Activated CD4-positive, alpha-beta T cell treated with anti-CD3 and anti-CD28 coated beads, Interleukin-2, amount 50 U/mL, for 4 hours (primary cell): Measurements from ENCODE around the gene PYGB.
"Not testable (repeated sequence)": the region's sequence is repeated elsewhere in the genome, so short reads cannot be mapped to it uniquely, and the experiment has no call there.

ENCODE experiments used
- DNase-seq, 2 experiments: peaks; one replicate each; pipeline ENCODE4 v3.0.0-alpha.2; 2020

Gene PYGB

DNA sequence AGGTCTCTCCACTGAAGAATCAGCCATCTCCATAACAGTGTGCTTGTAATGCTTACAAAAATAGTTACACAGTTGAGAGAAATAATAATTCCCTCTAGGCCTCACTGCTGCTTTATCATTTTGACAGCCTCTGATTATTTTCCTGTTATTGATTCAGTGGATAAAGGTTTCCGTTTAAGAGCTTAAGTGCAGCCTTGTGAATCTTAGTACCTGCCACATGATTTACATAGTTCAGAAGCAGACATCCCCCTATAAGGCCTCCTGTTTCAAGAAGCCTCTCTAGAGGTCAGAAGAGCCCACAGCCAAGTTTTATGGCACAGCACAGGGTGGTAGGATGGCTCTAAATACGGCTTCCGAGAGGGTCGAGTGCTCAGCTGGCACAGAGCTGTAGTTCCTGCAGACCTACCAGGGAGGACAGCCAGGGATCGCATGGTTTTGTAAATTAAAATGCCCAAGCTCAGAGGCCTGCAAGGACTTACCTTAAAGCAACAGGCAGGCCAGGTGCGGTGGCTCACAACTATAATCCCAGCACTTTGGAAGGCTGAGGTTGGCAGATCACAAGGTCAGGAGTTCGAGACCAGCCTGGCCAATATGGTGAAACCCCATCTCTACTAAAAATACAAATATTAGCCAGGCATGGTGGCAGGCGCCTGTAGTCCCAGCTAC, 17.6 kb upstream of the PYGB start:
- DNase-seq = no peak

DNA sequence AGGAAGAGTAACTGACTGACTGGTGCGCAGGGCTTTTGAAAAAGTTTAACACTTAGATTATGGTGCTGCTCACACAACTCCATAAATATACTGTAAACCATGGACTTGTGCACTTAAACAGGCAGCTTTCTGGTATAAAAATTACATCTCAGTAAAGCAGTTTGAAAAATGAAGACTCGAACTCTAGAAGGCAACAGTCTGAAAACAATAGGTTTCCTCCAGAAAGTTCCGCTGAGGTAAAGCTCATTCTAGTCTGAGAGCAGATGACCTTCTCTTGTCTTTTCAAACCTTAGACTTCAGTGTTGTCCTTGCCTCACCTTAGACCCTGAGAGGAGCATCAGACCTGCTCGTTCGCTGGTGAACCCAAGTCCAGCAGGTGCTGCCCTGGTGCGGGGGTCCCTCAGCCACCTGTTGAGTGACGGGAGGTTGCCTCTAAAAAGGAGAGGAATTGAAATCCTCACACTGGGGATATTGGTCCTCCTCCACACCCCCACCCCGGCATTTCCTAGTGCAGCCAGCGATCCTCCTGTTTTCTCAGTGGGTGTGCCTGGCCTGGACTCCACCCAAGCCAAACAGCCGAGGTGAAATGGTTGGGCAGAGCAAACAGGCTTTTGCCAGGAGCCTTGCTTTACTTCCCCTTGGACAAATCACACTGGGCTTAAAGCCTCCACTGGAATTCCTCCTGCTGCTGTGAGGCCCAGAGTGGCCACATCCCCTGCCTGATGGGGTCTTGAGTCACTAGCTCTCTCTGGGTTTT, 14.7 kb upstream of the PYGB start:
- DNase-seq = no peak

GRCh38 chr20:25234009-25234849, 13.7 kb upstream of the PYGB start:
- not testable (repeated sequence) for DNase-seq

DNA sequence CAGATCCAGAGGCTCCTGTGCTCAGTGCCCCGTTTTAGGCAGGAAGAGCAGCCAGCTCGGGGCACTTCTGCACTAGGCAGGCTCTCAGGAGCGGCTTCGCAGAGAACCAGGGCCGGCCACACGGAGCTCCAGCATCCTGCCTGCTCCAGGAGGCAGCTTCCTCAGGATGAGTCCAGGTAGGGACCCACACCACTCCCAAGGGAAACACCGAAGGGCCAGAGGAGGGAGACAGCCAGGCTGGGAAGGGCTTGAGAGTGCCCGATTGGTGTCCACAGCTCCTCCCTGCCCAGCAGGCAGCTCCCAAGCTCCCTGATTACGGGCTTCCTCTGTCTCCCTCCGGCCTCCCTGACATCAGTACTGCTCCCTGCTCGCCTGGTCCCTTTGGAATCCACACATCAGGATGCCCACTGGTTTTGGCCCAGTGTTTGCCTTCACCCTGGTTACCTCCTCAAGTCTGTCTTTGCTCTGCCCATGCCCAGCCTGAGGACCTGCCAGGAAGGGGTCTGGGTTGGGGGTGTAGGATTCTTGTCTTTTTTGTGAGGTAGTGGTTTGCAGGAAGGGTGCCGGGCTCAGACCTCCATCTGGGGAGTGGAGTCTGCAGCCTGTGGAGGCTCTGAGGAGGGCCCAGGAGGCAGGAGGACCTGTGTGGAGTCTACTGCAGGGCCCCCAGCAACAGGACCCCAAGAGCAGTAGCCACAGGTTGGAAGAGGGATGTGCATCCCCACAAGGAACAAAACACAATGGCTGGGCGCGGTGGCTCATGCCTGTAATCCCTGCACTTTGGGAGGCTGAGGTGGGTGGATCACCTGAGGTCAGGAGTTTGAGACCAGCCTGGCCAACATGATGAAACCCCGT, 11.2 kb upstream of the PYGB start:
- no peak for DNase-seq

- peak; percentile 17 to 24 for DNase-seq
Measured at GRCh38 chr20:25237610-25238318, 10.1 kb upstream of the PYGB start.

DNA sequence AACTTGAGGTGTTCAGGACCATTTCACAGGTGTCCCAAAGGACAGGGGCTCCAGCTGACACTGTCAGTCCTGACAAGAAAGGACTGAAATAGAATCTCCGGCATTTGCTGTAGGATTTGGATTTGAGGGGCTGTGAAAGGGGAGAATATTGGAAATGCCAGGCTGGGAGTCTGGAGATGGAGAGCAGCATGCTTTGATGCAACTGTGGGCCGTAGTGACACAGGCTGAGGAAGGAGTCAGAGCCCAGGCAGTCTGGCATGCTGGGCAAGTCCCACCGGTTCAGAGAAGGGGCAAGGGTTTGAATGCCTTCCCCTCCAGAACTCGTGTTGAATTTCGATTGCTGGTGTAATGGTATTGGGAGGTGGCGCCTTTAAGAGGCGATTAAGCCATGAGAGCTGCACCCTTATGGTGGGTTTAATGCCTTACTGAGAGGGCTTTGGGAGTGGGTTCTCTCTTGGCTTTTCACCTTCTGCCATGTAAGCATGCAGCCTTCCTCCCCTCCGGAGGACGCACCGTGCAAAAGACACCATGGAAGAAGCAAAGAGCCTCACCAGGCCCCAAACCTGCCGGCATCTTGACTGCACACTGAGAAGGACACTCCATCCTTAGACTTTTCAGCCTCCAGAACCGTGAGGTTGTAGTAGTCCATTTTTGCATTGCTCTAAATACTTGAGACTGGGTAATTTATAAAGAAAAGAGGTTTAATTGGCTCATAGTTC, 9.4 kb upstream of the PYGB start:
- DNase-seq = no peak

DNA sequence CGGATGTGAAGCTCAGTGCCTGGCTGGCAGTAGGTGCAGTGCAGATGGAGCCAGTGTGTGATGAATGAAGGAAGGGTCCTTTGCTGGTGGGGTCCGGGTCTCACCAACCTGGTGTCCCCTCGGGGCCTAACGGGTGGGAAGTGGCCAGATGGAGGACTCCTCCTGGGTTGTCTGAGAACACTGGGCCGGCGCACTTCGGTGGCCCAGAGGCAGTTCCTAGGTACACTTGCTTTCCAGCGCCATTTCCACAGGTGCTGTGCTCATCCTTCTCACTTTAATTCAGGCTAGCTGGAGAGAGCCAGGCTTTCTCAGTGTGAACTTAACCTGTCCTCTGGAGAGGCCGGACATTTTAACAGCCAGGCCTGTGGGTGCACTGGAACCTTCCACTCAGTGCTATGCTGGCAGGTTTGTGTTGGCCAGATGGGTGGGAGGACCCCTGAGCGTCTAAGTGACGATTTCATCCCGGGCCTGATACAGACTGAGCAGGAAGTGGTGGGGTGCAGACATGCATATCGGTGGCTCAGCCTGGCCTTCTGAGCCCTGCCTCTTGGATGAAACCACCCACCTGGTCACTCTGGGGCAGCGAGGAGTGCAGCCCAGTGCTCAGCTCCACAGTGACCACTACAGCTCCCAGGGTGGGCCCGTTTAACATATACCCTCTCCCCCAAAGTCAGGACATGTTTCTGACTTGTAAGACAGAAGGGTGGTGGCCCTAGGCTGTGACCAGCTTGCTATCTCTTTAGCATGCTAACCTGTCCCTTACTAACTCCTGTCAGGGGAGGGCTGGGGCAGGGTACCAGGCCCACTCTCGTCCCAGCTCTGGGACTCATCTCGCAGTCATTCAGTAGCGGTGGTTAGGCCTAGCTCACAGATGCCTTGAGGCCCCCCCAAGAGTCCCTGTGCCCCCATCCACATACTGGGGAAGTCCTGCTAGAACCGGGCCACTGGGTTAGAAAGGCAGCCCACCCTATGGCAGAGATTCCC, 8.2 kb upstream of the PYGB start:
- no peak for DNase-seq

DNA sequence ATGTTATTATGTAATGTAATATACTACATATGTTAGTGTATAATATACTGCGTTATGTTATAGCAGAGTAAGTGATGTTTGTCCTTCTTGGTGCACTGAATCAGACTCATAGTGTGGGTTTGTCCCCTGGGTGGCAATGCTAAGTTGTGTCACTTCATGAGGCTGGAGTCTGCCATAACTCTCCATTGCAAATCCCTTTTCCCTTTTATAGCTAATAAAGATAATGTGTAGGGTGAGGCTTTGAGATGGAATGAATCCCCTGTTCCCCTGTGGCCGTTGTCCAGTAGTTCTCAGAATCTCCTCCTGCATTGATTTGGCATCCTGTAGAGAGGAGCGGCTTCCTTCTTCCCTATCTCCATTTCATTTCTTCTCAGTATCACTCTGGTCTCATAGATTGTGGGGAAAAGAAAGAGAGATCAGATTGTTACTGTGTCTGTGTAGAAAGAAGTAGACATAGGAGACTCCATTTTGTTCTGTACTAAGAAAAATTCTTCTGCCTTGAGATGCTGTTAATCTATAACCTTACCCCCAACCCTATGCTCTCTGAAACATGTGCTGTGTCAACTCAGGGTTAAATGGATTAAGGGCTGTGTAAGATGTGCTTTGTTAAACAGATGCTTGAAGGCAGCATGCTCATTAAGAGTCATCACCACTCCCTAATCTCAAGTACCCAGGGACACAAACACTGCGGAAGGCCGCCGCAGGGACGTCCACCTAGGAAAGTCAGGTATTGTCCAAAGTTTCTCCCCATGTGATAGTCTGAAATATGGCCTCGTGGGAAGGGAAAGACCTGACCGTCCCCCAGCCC, 6.8 kb upstream of the PYGB start:
- not testable (repeated sequence) for DNase-seq

DNA sequence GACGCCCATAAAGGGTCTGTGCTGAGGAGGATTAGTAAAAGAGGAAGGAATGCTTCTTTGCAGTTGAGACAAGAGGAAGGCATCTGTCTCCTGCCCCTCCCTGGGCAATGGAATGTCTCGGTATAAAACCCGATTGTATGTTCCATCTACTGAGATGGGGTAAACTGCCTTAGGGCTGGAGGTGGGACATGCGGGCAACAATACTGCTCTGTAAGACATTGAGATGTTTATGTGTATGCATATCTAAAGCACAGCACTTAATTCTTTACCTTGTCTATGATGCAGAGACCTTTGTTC, 6.3 kb upstream of the PYGB start:
- not testable (repeated sequence) for DNase-seq

DNA sequence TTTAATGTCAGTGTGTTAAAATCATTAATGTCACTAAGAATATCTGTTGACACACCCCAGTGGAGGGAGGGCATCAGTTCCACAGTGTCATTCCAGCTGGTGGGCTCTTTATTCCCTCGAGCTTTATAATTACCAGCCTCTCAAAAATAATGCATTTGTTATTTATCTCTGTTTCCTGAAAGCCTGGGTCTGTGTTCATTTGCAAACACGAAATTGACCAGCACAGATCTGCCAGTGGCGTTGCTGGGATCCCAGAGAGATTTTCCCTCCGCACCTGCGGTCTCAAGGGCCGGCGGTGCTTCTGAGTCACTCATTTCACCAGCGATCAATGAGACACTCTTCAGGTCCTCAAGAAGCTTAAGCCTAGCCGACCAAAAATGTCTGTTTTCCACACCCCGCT, 5.7 kb upstream of the PYGB start:
- DNase-seq = no peak

GRCh38 chr20:25243416-25243979, 4.4 kb upstream of the PYGB start:
- DNase-seq = no peak

DNA sequence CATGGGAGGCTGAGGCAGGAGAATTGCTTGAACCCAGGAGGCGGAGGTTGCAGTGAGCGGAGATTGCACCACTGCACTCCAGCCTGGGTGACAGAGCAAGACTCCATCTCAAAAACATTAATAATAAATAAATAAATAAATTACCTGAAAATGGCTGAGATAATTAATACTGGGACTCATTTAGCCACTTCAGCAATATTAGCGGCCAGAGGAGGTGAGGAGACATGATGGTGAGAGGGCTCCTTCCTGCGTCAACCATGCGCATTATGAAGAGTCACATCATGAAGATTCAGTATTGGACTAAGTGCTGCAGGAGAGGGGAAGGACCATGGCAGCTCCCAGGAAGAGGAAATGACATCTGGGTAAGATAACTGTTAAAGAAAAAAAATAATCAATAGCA, 2.9 kb upstream of the PYGB start:
- no peak for DNase-seq

GRCh38 chr20:25245461-25245860, 2.4 kb upstream of the PYGB start:
- no peak for DNase-seq

DNA sequence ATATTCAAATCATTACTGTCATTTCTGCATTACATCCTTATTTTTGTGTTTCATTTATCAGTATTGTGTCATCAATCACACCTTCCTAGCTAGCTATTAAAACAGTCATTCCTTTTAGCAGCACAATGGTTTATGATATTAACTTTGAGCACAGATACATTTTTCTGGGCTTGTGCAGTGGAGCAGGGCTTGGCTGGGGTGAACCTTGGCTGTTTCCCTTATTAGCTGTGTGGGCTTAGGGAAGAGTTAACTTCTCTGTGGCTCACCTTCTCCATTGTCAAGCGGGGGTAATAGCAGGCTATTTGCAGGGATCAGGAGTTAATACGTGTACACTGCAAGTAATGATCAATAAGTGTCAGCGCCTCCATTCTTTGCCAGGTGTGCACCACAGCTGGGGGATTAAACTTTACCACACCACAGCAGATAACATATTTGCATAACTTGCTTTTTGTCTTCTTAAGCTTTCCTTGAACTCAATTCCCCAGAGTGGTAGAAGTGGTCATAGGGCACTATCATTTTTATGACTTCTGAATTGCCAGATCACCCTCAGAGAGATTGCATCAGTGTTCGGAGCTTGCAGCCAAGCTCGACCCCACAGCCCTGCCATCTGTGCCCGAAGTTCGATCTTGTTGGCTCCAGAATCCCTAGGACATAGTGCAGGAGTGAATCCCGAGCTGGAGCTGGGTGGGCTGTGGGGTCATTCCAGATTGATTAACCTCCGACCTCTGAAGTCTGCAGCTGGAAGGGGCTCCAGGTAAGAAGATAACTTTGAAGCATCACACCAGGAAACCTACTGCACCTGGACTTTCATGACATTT, 1.5 kb upstream of the PYGB start:
- no peak for DNase-seq

GRCh38 chr20:25247000-25247517, 826 bp upstream of the PYGB start:
- DNase-seq = no peak

- DNase-seq = no peak
Measured at GRCh38 chr20:25247518-25247955, 348 bp upstream of the PYGB start.

DNA sequence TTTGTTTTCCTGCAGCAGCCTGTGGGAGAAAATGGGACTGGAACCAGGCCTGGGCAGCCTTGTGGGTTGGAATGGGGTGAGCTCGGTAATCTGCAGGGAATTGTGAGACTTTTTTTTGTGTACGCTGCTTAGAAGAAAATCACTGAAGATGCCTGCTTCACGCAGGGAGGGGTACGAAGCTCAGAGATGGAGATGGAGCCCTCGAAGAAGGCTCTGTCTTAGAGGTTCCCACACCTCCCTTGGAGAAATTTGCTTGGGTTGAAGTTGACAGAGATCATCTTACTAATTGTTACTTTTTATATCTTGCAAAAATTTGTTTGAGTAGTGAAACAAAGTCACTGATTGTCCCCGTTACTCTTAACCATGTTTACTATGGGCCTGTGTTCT, 894 bp downstream of the PYGB start:
- no peak for DNase-seq
